Ishikawa (cell line): ENCODE data around the gene FAM9A.

Experiments used
- CEBPB ChIP-seq: IDR thresholded peaks from 2 replicates; pipeline ENCODE4 v1.6.1; 2012
- FOXM1 ChIP-seq: IDR thresholded peaks from 2 replicates; pipeline ENCODE4 v1.6.1; 2012; ENCODE audit warnings: low read depth, borderline replicate concordance
- NFIC ChIP-seq: IDR thresholded peaks from 2 replicates; pipeline ENCODE4 v1.6.1; 2012
- YY1 ChIP-seq: IDR thresholded peaks from 2 replicates; pipeline ENCODE4 v1.6.1; 2012; ENCODE audit warnings: low read depth

- TF ChIP-seq NFIC (no peak), CEBPB (no peak), YY1 (no peak), FOXM1 (no peak)
Observed at GRCh38 chrX:8845060-8845459, 43.9 kb upstream of the FAM9A start.
